Neural crest cell (in vitro differentiated cells): ENCODE measurements around the gene COX8C. TPM values are rescaled to one million over a fixed set of nuclear protein-coding genes. Genes with fewer than 3 reads are reported as not detected.
"Not testable (repeated sequence)": the region's sequence is repeated elsewhere in the genome, so short reads cannot be mapped to it uniquely, and the experiment has no call there.

ENCODE experiments used
- DNase-seq: peaks from one replicate; pipeline ENCODE4 v3.0.0; 2021; ENCODE audit warnings: low read depth, mixed read lengths, low spot score
- H3K27ac Mint-ChIP-seq: one replicate; pipeline ENCODE4 v1.8.0; 2021; ENCODE audit warnings: mild to moderate bottlenecking, mixed read lengths; ENCODE audit not compliant: unreplicated experiment
- H3K27me3 Mint-ChIP-seq: 2 replicates; pipeline ENCODE4 v1.8.0; 2021; ENCODE audit warnings: low read depth, mild to moderate bottlenecking, mixed read lengths
- H3K36me3 Mint-ChIP-seq: 2 replicates; pipeline ENCODE4 v1.8.0; 2021; ENCODE audit warnings: low read depth, mild to moderate bottlenecking, mixed read lengths
- H3K4me1 Mint-ChIP-seq: 2 replicates; pipeline ENCODE4 v1.8.0; 2021; ENCODE audit warnings: mixed read lengths
- H3K4me3 Mint-ChIP-seq: one replicate; pipeline ENCODE4 v1.8.0; 2021; ENCODE audit warnings: mild to moderate bottlenecking, mixed read lengths
- H3K9me3 Mint-ChIP-seq: 2 replicates; pipeline ENCODE4 v1.8.0; 2021; ENCODE audit warnings: mixed read lengths
- CTCF ChIP-seq: fragments of 200-600 bp; sonication (generic); conservative IDR thresholded peaks from 2 replicates; pipeline ENCODE4 v1.5.0; 2021; ENCODE audit warnings: antibody characterized with exemption, mild to moderate bottlenecking
- total RNA-seq: library from RNA; stranded (reverse); gene quantifications from 2 replicates; pipeline ENCODE4 v1.2.1, GENCODE V29; 2021

The COX8C gene
- total RNA-seq, 1 donor from 2014 or later, result not detected

- no peaks in the 10 kb centered on the region for H3K27me3 Mint-ChIP-seq
- TF ChIP-seq CTCF, result no peak
- DNase-seq, result no peak
- peaks cover 19% of the 10 kb centered on the region for H3K4me1 Mint-ChIP-seq
- H3K27ac Mint-ChIP-seq, result no peak overlapping the region
- peaks cover 8% of the 10 kb centered on the region for H3K36me3 Mint-ChIP-seq
- H3K9me3 Mint-ChIP-seq, result peaks cover 11% of the 10 kb centered on the region
- H3K4me3 Mint-ChIP-seq, result no peak overlapping the region
These were observed 868 bp downstream of the COX8C start for GRCh38 chr14:93347850-93348249.

- H3K4me1 Mint-ChIP-seq, result peaks cover 15% of the 10 kb centered on the region
- peaks cover 9% of the 10 kb centered on the region for H3K9me3 Mint-ChIP-seq
- no peak overlapping the region for H3K4me3 Mint-ChIP-seq
- no peaks in the 10 kb centered on the region for H3K27me3 Mint-ChIP-seq
- TF ChIP-seq CTCF, result no peak
- no peak overlapping the region for H3K27ac Mint-ChIP-seq
- peaks cover 3% of the 10 kb centered on the region for H3K36me3 Mint-ChIP-seq
- DNase-seq, result no peak
These were observed 1.3 kb downstream of the COX8C start for GRCh38 chr14:93348292-93348691.

- H3K27me3 Mint-ChIP-seq, DNase-seq, H3K27ac Mint-ChIP-seq, H3K4me1 Mint-ChIP-seq, H3K4me3 Mint-ChIP-seq, H3K36me3 Mint-ChIP-seq: not testable (repeated sequence)
- H3K9me3 Mint-ChIP-seq, result peaks cover 12% of the 10 kb centered on the region
These were observed 7.9 kb downstream of the COX8C start for GRCh38 chr14:93354873-93355272.

- no peaks in the 10 kb centered on the region for H3K27me3 Mint-ChIP-seq
- H3K27ac Mint-ChIP-seq, result no peak overlapping the region
- H3K4me1 Mint-ChIP-seq, result no peaks in the 10 kb centered on the region
- H3K4me3 Mint-ChIP-seq, result no peak overlapping the region
- peaks cover 8% of the 10 kb centered on the region for H3K9me3 Mint-ChIP-seq
- no peak for DNase-seq
- TF ChIP-seq CTCF, result no peak
- H3K36me3 Mint-ChIP-seq, result no peaks in the 10 kb centered on the region
These were observed 22.2 kb downstream of the COX8C start for GRCh38 chr14:93368996-93369712.

- Mint-ChIP-seq H3K36me3 (no peaks in the 10 kb centered on the region), H3K9me3 (peaks cover 8% of the 10 kb centered on the region), H3K27me3 (no peaks in the 10 kb centered on the region), H3K27ac (no peak overlapping the region), H3K4me3 (no peak overlapping the region), H3K4me1 (no peaks in the 10 kb centered on the region)
- TF ChIP-seq CTCF, result no peak
- no peak for DNase-seq
These were observed 22.8 kb downstream of the COX8C start for GRCh38 chr14:93369713-93370266.

- DNase-seq, result no peak
- peaks cover 11% of the 10 kb centered on the region for H3K9me3 Mint-ChIP-seq
- H3K36me3 Mint-ChIP-seq, result no peaks in the 10 kb centered on the region
- TF ChIP-seq CTCF, result no peak
- H3K27ac Mint-ChIP-seq, result no peak overlapping the region
- no peak overlapping the region for H3K4me3 Mint-ChIP-seq
- H3K4me1 Mint-ChIP-seq, result no peaks in the 10 kb centered on the region
- peaks cover 25% of the 10 kb centered on the region for H3K27me3 Mint-ChIP-seq
These were observed 28.7 kb downstream of the COX8C start for GRCh38 chr14:93375673-93376156.
